HEK293 (cell line): Measurements from ENCODE around the gene ADRA1B.

Experiments
- CTCF ChIP-seq: fragments of 450-650 bp; formaldehyde crosslinking; IDR thresholded peaks from 2 replicates; pipeline ENCODE4 v1.5.1; 2016; ENCODE audit warnings: missing biosample characterization, missing genetic modification characterization
- RBAK ChIP-seq: fragments of 450-650 bp; formaldehyde crosslinking; IDR thresholded peaks from 2 replicates; pipeline ENCODE4 v1.5.1; 2016; ENCODE audit warnings: missing biosample characterization, missing genetic modification characterization
- TRIM28 ChIP-seq: IDR thresholded peaks from 2 replicates; pipeline ENCODE4 v1.6.1; 2011; ENCODE audit warnings: low read length, control low read depth, borderline replicate concordance
- ZBTB10 ChIP-seq: fragments of 450-650 bp; formaldehyde crosslinking; IDR thresholded peaks from 2 replicates; pipeline ENCODE4 v1.5.1; 2016; ENCODE audit warnings: missing biosample characterization, missing genetic modification characterization
- ZNF311 ChIP-seq: fragments of 450-650 bp; formaldehyde crosslinking; IDR thresholded peaks from 2 replicates; pipeline ENCODE4 v1.5.1; 2017; ENCODE audit warnings: missing biosample characterization, missing genetic modification characterization, borderline replicate concordance
- ZNF596 ChIP-seq: fragments of 450-650 bp; IDR thresholded peaks from 2 replicates; pipeline ENCODE4 v1.5.0; 2018; ENCODE audit warnings: missing biosample characterization, mild to moderate bottlenecking, missing genetic modification characterization, moderate library complexity
- ZNF776 ChIP-seq: fragments of 450-650 bp; formaldehyde crosslinking; IDR thresholded peaks from 2 replicates; pipeline ENCODE4 v1.5.0; 2017; ENCODE audit warnings: missing biosample characterization, missing genetic modification characterization, borderline replicate concordance

DNA sequence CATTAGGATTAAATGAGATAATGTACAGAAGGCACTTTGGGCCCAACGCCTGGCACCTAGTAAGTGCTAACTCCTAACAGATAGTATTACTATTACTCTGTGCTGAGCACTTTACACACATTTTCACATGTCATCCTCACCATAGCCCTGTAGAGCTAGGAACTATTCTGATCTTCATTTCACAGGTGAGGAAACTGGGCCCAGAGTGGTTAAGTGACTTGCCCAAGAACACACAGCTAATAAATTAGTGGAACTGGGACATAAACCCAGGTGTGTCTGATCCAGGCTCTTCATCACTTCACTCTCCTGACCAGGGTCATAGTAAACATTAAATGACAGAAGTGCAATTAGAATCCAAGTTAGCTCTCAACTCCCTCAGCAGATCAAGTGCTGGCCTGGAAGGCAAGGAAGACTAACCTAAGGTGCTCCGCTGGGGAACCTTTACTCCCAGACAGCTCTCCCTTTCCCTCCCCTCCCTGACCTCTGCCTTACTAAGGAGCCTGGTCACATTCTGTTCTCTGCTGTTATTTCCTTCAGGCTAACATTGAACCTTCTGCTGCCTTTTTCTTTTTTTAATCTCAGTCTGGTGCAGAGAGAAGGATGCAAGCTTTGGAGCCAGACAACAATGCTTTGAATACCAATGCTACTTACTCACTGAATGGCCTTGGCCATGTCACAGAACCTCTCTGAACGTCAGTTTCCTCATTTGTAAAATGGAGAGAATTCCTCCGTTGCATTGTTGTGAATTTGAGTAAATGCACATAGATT lies 4.1 kb upstream of the ADRA1B start:
- TF ChIP-seq ZNF311 (tag by site-specific recombination) (no peak), ZNF776 (tag by site-specific recombination) (no peak), ZBTB10 (tag by site-specific recombination) (no peak), CTCF (no peak), ZNF596 (tag by site-specific recombination) (no peak), TRIM28 (no peak), RBAK (tag by site-specific recombination) (no peak)
